DMS 273 treated with DMSO at 0.1 percent for 48 hours (cell line): Measurements from ENCODE around the gene SPTLC1.

Source experiments
- DNase-seq: peaks from one replicate; lab custom pipeline; 2025; lab: John Stamatoyannopoulos, UW

The SPTLC1 gene

DNA sequence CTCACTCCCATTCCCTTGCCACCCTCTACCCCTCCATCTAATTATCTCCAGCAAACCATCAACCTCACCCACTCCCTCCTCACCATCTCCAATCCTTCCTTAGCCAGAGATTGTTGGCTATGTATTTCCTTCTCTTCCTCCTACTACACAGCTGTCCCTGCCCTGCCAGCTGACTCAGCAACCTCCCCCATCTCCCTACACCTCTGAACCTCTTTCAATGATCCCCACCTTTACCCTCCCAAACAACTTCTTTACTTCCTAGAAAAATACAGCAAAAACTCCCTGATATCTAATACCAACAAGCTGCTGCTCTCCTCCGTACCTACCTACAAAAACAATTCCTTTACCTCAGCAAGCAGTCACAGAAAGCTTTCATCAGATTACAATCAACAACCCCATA is 37.3 kb downstream of the SPTLC1 start:
- no peak for DNase-seq

DNA sequence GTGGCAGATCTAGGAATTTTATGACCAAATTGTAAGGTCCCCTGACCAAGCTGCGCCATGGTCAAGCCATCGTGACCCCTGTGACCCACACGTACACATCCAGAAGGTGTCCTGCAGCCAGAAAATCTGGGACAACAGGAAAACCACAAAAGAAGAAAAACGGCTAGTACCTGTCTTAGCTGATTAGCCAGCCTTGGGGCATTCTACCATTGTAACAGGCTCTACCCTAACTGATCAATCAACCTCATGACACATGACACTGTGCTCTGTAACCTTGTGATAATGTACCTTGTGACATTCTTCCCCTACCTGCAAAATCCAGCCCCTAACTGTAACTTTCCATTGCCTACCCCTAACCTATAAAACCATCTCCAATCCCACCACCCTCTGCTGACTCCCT is 43.6 kb downstream of the SPTLC1 start:
- no peak for DNase-seq

DNA sequence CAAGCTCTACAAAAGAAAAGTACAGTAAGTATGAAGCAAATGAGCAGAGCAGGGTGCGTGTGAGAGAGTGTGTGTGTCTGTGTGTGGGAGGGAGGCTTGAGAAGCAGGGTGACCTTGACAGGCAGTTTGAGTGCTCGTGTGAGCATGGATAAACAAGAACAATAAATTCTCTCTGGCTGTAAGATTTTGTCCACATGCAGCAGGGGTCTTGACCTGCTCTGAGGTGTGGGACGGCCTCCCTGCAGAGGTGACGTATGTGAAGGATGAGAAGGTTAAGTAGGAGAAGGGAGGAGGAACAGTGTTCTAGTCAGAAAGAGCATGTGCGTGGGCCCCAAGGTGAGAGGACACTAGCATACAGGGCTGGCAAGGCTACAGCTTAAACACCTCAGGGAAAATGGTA is 49.0 kb downstream of the SPTLC1 start:
- DNase-seq: no peak

DNA sequence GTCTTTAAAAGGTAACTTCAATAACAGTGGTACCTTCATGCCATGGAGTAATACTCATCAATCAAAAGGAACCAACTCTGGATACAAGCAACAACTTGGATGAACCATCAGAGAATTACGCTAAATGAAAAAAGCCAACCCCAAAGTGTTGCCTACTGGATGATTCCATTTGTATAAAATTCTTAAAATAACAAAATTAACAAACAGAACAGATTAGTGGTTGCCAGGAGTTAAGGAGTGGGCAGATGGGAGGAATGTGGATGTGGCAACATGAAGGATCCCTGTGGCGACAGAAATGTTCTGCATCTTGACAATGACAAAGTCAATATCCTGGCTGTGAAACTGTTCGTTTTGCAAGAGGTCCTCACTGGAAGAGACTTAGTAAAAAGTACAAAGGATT is 50.5 kb downstream of the SPTLC1 start:
- no peak for DNase-seq

DNA sequence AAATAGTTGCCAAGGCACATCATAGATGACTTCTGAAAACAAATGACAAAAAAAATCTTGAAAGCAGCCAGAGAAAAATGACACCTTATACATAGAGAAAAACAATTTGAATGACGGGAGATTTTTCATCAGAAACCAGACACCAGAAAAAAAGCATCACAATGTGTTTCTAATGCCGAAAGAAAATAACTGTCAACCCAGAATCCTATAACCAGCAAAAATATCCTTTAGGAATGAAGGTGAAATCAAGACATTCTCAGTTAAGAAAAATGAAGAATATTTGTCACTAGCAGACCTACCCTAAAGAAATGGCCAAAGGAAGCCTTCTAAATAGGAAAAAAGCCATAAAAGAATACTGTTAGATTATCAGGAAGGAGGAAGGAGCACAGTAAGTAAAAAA is 54.0 kb downstream of the SPTLC1 start:
- DNase-seq: no peak

DNA sequence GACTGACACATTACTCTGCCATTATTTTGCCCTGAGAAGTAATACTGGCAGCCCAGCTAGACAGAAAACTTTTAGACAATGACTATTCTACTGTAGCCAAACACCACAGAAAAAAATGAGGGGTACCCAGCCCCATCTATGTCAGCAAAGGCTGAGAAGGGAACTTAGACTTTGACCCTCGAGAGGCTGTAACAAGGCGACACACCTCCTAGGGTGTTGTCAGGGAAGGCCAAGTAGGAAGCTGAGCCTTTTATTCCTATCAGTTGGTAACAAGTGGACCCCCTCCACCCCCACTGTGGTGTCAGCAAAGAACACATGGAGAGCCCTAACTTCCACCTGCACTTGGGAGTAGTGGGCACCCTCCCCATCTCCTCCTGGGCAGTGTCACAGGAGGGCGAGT is 55.6 kb downstream of the SPTLC1 start:
- no peak for DNase-seq

DNA sequence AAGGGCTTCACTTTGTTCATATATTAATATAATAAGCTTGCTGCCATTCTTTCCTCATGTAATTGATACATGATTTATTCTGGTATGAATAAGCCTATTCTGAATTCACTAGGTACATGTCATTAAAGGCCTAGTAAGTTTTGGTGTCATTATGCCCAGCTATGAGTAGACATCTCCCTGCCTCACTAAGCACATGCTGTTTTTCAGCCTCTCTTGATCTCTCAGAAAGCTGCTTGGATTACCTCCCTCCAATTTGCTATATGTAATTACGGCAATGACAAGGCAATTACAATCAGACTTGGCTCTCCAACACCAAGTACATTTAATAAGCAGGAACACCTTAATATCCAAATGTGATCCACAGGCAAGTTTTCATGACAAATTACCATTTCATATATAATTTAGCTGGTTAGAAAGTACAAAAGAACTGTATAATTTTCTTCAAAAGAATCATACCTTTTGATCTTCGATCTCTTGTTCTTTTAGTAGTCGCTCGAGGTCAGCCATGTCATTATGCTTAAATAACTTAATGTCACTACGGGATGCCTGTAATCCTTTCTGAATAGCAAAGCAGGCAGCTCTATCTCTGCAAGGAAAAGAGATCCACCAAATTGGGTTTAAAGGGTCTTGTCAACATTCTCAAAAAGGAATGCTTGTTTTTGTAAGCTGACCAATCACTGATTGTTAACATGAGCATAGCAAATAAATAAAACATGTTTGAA is 56.3 kb downstream of the SPTLC1 start:
- no peak for DNase-seq

DNA sequence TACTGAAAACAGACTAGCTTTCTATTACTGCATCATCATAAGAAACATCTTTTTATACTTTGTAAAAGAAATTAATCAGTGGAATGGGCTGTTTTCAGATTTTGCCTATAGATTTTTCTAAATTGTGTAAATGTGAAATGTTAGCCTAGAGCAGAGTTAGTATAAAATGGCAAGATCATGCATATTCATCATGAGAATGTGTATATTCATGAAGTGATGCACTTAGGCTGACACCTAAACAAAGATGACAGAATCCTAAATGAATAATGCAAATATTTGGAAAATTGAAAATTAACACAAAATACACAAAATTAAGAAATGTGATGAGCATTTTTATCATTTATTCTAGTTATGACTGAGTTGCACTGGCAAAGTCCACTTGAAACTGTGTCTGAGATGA is 57.2 kb downstream of the SPTLC1 start:
- no peak for DNase-seq

DNA sequence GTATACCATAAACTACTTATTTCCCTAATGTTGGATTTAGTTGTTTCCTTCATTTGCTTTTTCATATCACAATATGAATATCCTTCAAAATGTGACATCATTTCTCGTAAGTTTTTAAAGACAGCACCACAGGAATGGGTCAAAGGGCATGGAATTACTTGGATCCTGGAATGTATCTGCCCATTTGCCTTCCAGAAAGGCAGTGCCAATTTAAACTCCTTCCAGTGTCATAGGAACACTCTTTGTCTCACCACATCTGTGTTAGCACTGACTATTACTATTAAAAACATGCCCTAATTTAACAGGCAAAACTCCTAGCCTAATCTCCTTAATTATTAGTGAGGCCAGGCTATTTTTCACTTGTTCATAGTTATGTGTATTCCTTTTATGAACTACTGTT is 58.0 kb downstream of the SPTLC1 start:
- DNase-seq: no peak

DNA sequence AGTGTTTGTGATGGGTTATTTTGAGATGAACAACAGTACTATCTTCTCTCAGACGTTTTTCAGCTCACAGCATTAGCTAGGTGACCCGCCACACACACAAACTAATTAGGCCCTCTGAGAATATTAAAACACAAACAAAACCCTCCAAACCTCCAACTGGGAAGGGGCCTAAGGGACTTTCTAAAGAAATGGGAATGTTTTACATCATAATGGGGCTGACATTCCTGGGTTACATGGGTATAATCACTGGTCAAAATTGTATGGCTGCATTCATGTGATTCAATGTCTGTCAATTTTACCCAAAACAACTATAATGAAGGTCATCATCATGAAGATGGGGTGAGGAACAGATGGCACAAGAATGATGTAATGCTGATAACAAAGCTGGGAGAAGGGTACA is 59.6 kb downstream of the SPTLC1 start:
- DNase-seq: no peak

DNA sequence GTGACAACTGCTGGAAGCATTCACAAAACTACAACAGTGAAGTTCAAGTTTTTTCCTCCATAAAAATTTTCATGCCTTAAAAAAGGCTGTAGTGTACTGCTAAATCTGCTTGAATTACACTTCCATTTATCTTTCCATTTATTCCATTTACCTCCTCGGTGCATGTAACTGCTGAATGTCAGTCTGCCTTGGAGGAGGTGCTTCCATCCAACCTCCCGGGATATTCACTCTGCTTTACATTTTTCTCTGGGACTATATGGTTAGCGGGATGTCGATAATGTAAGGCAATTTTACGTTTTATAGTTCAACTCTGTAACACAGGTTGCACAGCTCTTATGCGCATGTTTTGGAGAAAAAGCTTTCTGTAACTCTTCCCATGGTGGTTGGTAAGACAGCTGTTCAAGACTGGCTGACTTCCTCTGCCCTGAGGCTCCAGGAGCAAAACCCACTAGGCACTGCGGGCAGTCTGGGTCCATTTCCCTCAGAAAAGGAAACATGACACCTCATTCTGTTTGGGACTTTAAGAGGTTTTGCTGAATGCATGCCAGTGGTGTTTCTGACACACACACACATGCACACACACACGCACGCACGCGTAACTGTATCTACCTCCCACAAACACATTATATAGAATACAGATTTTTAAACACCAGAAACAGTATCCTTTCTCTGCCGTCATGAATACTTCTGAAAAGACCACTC is 66.1 kb downstream of the SPTLC1 start:
- no peak for DNase-seq

DNA sequence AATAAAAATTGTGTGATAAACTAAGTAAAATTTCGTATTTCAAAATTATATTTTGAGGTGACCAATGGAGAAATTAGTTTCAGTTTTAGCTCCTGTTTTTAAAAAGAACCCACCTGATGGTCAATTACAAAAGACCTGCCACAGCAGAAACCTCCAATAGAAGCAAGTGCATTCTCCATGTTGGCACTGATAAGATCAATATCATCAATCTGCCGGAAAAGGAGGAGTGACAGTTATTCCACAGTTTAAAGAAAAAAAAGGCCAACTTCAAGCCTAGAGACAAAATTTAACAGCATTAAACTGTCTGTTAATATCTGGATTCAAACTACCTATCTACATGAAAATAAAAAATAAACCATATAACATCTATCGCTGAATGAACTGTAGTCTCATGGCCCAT is 67.7 kb downstream of the SPTLC1 start:
- DNase-seq: no peak

DNA sequence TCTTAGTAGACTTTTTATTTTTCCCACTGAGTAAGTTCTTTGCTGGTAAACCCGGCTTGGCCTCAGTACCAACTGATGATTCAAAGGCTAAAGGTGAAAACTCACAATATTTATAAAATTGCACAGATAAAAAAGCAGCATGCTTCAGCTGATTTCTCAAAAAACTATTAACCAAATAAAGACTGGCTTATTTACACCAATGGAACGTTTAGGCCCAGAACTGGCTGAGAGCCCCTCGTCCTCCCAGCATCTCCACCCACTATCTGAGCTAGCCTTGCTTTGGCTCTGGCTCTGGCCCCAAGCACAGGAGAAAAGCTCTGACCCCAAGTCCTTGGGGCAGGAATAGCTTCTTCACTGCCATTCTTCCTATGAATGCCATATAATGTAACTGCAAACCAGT is 68.5 kb downstream of the SPTLC1 start:
- DNase-seq: no peak

DNA sequence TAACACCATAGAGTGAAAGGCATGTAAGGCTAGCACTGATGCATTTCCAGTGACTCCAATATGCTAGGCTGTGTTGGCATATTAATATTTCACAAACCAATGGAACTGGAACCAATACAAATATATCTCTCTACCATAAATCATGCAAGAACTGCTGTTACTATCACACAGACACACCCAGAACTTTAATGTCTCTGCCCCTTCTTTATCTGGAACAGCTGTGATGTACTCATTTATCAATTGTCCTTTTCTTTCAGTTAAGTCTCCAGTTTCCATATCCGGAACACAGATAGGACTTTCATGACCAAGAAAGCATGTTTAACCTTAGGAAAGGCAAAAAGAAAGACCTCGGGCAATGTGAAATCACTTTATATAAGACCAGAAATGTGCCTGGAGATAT is 70.3 kb downstream of the SPTLC1 start:
- DNase-seq: no peak

DNA sequence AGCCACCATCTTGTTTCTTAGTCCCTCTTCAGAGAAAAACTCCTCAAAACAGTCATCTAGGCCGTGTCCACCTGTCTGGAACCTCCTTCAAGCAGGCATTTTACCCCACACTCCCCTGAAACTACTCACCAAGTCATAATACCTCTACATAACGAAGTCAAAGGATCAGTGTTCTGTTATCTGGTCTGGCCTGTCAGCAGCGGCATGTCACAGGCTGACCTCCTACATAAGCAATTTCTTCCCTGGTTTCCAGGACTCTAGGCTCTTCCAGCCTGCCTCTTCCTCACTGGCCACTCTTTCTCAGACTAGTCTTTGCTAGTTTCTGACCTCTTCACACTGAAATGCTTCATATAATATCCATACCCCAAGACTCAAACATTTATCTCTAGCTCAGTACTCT is 72.2 kb downstream of the SPTLC1 start:
- no peak for DNase-seq

DNA sequence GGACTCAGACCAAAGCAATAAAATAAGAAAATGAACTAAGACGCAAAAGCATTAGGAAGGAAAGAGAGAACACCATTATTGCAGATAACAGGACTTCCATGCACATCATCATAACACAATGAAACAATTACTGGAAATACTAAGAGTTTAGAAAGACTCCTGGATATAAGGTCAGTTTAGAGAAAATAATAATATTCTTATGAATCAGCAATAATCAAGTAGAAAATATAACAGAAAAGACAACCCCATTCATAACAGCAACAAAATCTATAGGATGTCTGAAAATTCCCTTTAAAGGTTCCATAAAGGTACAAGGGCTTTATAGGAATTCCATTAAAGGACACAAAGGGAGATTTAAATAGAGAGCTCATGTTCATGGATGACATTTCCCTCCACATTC is 73.0 kb downstream of the SPTLC1 start:
- DNase-seq: no peak

DNA sequence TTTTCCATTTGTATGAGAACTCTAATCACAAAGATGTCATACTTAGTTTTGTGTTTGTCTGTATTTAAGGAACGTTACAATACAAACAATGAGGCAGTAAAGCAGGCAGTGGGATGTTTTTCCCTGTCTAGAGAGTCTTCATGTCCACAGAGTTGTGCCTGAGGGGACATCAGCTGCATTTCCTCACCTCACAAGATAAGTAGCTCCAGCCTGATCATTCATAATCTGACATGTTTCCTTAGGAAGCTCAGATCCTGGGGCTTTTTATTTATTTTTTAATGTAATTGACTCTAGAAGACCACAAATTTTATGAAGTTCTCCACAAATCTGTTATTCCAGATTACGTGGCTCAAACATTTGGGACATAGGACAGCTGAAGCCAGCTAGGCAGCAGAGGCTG is 78.5 kb downstream of the SPTLC1 start:
- DNase-seq: no peak

DNA sequence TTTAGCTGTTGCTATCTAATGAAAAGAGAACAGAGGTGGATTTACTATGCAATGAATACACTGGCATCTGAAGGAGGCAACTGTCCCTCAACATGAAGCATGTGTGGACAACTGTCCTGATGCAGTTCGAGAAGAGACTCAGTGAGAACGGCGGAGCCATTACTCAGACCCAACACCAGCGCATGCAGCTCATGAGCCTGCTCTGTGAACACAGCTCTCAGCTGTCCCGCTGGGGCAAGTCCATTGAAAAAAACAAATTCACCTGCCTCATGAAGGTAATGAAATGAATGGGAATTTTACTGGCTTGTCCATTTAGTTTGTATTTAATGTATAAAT is 78.8 kb downstream of the SPTLC1 start:
- no peak for DNase-seq

DNA sequence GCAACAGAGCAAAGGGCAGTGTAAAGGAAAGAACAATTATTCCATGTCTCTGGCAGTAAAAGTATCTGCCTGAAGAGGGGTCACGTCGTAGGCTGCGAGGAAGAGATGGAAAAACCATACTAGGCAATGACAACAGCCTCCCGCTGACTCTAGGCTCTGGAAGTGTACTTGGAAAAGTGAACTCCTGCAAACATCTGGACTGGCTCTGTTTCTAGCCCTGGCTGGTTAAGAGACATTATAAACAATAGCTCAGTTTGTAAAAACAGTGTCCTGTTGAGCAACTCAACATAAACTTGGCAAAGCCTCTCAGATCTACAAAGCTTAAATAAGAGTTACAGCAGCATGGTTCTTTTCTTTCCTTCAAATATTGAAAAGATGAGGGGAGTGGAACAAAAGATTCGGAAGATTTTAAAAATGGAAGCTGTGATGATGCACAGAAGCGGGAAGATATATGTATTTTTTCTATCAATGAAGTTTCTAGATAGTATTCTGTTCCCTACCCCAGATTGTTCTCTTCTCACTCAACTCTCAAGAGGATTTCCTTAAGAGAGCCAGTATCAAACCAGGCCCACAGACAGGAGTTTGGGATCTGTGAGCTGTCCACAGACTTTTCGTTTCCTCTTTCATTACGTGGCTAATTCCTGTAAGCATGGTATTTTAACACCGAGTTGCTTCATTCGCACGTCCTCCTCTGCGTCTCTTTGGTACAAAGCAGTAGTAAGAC is 79.4 kb downstream of the SPTLC1 start:
- no peak for DNase-seq

DNA sequence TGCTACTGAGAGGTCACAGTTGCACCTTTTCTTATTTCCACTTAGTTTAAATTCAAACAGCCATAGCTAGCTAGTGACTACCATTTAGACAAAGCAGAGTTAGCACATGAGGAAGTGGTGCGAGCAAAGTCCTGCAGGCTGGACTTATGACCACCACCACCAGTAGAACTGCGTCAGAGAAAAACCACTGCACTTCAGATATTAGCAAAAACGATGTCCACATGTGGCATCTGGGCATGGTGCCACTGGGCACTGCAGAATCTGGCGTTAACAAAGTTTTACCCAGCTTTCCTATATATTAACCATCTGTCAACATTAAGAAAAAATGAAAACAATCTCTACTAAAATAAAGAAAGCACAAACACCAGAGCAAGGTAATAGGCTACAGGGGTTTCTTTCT is 80.1 kb downstream of the SPTLC1 start:
- DNase-seq: no peak

DNA sequence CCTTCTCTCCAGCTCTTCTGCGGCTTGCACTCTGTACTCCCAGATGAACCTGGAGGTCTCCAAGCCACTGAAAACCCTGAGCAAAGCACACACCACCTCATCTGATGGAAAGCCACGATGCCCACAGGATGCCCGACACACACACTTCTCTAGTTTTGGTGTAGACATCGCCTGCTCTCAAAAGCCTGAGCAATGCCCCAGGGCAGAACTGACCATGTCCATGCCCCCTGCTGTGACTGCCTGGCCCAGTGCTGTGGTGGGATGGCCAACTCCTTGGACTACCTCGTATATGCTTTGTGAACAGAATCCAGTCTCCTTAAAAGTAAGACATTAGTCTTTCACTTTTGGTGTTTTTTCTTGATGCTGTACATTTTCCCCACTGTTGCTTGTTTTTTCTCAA is 81.2 kb downstream of the SPTLC1 start:
- no peak for DNase-seq

DNA sequence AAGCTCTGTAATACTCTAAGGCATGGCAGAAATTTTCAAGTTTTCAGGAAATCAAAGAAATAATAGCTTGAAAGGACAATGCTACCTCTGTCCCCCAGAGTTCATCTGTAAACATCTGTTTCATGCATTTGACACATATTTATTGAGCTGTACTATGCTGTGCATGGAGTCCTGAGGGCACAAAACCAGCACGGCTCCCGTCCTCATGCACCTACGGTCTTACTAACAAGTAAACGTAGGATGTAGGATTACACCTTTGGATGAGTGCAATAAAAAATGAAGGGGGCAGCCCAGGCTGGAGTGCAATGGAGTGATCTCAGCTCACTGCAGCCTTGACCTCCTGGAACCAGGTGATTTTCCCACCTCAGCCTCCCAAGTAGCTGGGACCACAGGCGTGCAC is 81.9 kb downstream of the SPTLC1 start:
- no peak for DNase-seq

DNA sequence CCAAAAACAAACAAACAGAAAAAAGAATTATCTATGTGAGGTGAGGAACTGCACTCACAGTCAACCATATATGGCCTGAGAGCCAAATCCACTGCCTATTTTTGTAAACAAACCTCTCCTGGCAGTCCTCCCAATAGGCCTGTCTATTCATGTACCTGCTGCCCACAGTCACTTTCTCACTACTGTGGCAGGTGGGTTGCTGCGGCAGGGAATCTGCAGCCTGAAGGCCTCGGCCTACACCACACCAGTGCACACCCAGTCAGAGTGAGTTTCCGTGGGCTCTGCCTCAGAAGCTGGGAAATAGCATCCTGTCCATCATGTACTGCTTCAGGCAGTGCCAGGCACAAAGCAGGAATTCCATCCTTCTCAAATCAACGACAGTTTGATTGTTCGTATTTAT is 82.3 kb downstream of the SPTLC1 start:
- no peak for DNase-seq

DNA sequence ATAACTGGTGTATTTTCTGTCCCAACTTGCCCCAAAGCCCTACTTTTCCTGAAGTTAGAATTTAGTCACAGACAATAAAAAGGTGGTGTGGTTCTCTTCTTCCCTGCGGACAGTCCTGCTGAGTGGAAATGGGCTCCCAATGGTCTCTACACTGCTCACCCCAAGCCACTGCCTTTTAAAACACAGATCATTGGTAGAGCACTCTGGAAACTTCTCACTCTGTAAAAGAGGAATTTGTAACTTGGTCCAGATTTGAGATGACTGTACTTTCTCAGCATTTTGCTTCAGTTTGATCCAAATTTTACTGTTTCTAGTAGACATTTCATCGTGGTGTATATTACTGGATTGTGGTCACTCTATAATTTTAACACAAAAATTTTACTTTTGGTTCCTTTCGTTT is 84.8 kb downstream of the SPTLC1 start:
- DNase-seq: no peak
